GM19238 (cell line): ENCODE results near the gene SIAH3.
"Not testable (repeated sequence)": the region's sequence is repeated elsewhere in the genome, so short reads cannot be mapped to it uniquely, and the experiment has no call there.

ENCODE experiments used
- DNase-seq: peaks from one replicate; pipeline ENCODE4 v3.0.0; 2011; ENCODE audit warnings: low spot score; ENCODE audit not compliant: insufficient read length

The SIAH3 gene

GRCh38 chr13:45783346-45784043 is 68.1 kb downstream of the SIAH3 start:
- no peak for DNase-seq

- DNase-seq: no peak
Observed at GRCh38 chr13:45782327-45783045, 69.1 kb downstream of the SIAH3 start.

GRCh38 chr13:45781553-45782326 is 69.8 kb downstream of the SIAH3 start:
- no peak for DNase-seq

- no peak for DNase-seq
Observed at GRCh38 chr13:45779901-45780300, 71.7 kb downstream of the SIAH3 start.

GRCh38 chr13:45778882-45779281 is 72.7 kb downstream of the SIAH3 start:
- no peak for DNase-seq

- DNase-seq: no peak
Observed at GRCh38 chr13:45776748-45777147, 74.8 kb downstream of the SIAH3 start.

- DNase-seq: no peak
Observed at GRCh38 chr13:45775401-45775963, 76.1 kb downstream of the SIAH3 start.

- DNase-seq: no peak
Observed at GRCh38 chr13:45773944-45774343, 77.6 kb downstream of the SIAH3 start.

GRCh38 chr13:45773236-45773635 is 78.3 kb downstream of the SIAH3 start:
- DNase-seq: no peak

GRCh38 chr13:45770886-45771285 is 80.7 kb downstream of the SIAH3 start:
- no peak for DNase-seq

GRCh38 chr13:45768656-45769479 is 82.7 kb downstream of the SIAH3 start:
- DNase-seq: no peak

- no peak for DNase-seq
Observed at GRCh38 chr13:45765464-45765863, 86.1 kb downstream of the SIAH3 start.

GRCh38 chr13:45763419-45763818 is 88.1 kb downstream of the SIAH3 start:
- DNase-seq: no peak

GRCh38 chr13:45757589-45757988 is 94.0 kb downstream of the SIAH3 start:
- DNase-seq: not testable (repeated sequence)

GRCh38 chr13:45756498-45756897 is 95.1 kb downstream of the SIAH3 start:
- not testable (repeated sequence) for DNase-seq

- DNase-seq: no peak
Observed at GRCh38 chr13:45752510-45752909, 99.0 kb downstream of the SIAH3 start.

GRCh38 chr13:45751885-45752284 is 99.7 kb downstream of the SIAH3 start:
- no peak for DNase-seq

GRCh38 chr13:45750566-45750965 is 101.0 kb downstream of the SIAH3 start:
- no peak for DNase-seq

- no peak for DNase-seq
Observed at GRCh38 chr13:45748941-45749759, 102.4 kb downstream of the SIAH3 start.

GRCh38 chr13:45747071-45747470 is 104.5 kb downstream of the SIAH3 start:
- DNase-seq: no peak
